NCI-H69 (cell line): ENCODE measurements around the gene RIC8B.

ENCODE experiments used
- DNase-seq: peaks from one replicate; lab custom pipeline; 2025; lab: John Stamatoyannopoulos, UW

RIC8B gene

GRCh38 chr12:106801830-106802533 lies 27.5 kb downstream of the RIC8B start:
- DNase-seq = no peak

DNA sequence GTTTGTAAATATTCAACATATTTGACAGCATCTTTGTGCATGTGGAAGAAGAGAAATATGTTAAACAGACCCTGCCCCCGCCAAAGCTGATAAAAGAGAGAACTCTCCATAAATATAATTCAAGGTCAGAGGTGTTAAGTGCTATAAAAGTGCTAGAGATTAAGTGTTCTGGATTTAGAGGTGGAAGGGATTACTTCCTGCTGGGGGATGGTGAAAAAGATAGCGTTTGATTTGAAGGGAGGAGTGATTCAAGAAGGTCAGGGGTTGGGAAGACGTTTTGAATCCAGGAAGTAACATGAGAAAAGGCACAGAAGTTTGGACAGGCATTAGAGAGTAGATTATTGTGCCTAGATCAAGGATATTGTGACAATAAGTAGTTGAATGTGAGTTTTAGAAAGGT lies 30.2 kb downstream of the RIC8B start:
- DNase-seq = no peak

- no peak for DNase-seq
These were observed 40.2 kb downstream of the RIC8B start for GRCh38 chr12:106814714-106815113.

DNA sequence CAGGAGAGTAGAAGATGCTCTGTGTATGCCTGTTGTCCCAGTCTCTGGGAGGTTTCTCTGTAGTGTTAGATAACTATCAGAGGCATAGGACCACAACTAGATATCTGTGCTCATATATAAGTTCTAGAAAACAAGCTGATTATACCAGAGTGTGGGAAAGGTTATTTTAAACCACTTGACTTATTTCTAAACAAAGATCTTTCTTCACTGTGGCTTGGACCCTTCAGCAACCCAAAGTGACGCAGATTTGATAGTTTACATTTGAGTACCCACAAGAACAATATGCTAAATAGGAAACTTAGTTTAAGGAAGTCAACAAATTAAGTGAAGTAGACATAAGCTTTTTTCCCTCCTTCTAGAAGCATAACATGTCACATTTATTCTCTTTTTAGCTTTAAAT lies 41.3 kb downstream of the RIC8B start:
- no peak for DNase-seq

- DNase-seq = no peak
These were observed 41.7 kb downstream of the RIC8B start for GRCh38 chr12:106816231-106816630.

DNA sequence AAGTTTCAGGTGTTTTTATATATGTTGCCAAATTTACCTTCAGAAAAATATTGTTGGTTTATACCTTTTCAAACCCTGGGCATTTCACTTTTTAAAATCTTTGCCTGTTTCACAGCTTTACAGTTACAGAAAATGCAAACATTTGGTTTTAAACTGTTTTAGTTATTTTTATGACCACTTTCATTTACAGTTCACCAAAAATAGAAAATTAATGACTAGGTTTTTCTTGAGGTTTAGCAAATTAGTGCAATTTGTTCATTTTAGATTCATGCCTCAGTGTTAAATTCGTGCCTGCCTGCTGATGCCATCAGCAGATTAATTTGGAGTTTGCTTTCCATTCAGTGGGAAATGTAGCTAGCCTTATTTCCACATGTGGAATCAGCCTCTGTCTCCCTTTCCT lies 45.5 kb downstream of the RIC8B start:
- no peak for DNase-seq

DNA sequence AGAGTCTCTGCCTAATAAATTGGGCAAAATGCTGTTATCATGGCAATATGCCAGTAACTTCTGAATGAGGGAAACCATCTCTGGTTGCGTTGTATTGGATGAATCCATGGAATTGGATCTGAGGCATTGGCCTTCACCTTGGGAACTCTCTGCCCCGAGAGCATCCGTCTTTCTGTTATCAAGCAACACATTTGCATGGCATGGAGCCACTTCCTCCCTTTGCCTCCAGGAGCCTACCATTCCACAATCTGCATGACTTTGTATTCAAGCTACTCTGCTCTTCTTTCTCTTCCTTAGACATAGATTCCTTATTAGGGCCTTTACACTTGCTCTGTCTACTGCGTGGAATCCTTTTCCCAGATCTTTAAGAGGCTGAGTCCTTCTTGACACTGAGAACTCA lies 57.2 kb downstream of the RIC8B start:
- DNase-seq = no peak

- no peak for DNase-seq
These were observed 63.3 kb downstream of the RIC8B start for GRCh38 chr12:106837782-106838181.

DNA sequence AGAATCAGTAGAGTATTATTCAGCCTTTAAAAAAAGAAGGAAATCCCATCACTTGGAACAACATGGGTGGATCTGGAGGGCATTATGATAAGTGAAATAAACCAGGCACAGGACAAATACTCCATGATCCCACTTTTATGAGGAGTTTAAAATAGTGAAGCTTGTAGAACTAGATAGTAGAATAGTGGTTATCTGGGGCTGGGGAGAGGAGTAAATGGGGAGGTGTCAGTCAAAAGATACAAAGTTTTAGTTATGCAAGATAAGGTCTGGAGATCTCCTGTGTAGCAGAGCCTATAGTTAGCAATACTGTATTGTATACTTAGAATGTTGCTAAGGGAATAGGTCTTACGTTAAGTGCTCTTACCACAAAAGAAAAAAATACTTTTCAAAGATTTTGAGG lies 64.9 kb downstream of the RIC8B start:
- DNase-seq = no peak

DNA sequence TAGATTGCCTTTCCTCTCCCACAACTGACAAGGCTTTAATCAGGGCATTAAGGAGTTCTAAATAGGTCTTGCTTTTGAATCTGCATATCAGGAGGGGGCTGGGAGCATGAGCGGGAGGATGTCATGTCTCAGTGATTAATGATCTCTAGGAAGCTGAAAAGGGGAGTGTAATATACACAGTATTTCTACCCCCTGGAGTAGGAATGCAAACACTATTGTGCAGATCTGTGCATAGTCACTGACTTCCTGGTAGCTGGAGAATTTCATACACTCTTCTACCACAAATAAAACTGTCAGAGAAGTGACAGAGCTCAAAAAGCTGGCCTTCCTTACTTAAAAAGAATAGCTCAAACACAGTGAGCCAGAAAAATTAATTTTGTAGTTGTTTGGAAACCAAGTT lies 65.8 kb downstream of the RIC8B start:
- peak; percentile 98 for DNase-seq

- peak; percentile 76 for DNase-seq
These were observed 67.2 kb downstream of the RIC8B start for GRCh38 chr12:106841510-106842302.

- DNase-seq = peak; percentile 15
These were observed 71.4 kb downstream of the RIC8B start for GRCh38 chr12:106845902-106846301.

DNA sequence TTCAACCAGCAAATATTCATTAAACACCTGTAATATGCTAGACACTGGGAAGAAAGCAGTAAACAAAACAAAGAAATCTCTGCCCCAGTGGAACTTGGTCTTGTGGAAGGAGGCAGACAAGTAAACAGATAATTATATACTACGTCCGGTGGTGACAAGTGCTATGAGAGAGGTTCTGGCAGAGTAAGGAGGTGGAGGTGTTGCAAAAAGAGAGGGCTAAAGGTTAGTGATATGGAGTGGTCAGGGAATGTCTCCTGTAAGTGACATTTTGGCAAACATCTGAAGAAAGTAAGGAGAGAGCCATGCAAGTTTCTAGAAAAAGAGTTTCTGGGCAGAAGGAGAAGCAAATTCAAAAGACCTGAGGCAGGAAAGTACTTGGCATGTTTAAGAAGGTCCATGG lies 73.4 kb downstream of the RIC8B start:
- no peak for DNase-seq

GRCh38 chr12:106851306-106851705 lies 76.8 kb downstream of the RIC8B start:
- no peak for DNase-seq

GRCh38 chr12:106854723-106855122 lies 80.2 kb downstream of the RIC8B start:
- DNase-seq = peak; percentile 96

- peak; percentile 59 for DNase-seq
These were observed 80.8 kb downstream of the RIC8B start for GRCh38 chr12:106855221-106855758.

GRCh38 chr12:106861984-106862916 lies 87.8 kb downstream of the RIC8B start:
- peak; percentile 74 for DNase-seq

GRCh38 chr12:106863189-106863588 lies 88.7 kb downstream of the RIC8B start:
- DNase-seq = peak; percentile 78

- DNase-seq = peak; percentile 17
These were observed 91.2 kb downstream of the RIC8B start for GRCh38 chr12:106865683-106866082.

DNA sequence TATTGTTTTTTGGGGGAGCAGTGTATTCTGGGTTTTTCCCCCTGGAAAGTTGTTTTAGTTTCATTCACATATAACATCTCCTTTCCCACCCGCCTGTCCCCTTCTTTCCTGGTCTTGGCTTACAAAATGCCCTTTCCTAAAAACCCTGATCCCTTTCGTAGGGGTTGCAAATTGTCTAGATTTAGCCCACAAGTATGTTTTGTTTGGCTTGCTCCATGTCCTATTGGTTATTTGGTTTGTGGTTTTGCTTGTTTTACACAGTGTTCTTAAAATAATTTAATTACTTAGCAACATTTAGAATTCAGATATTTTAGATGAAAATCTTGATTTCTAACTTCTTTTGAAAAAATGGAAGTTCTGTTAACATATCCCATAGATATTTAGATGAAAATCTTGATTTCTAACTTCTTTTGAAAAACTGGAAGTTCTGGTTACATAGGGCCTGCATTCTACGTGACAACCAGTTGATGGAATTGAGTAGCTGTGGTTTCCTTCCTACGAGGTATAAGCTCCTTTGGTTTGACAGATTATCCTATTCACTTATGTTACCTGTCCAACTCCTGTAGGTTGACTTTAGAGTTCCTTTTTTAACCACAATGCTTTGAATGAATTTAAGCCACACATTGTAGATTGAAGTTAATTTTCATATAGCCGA lies 92.1 kb downstream of the RIC8B start:
- no peak for DNase-seq

DNA sequence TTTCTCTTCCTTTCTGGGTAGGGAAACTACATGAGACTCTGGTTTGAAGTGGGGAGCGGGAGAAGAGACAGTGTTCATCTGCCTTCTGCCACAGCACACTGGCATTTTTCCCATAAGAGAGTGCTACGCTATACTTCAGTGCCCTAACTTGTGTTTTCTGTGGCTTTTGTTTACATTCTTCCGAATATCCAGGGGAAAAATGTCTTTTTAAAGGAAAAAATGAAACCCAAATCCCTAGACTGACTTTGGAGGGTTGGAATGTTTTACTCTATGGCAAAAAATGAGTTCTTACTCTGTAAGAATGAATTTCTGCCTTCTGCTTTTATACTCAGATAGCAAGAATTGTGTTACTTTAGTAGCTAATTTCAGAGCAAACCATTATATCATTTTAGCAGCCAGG lies 93.2 kb downstream of the RIC8B start:
- DNase-seq = no peak
